HCEC 1CT (cell line): ENCODE measurements around the gene SNX7.
A peak's percentile ranks its signal among the peaks of the same experiment; 100 is the strongest.

Experiments used
- DNase-seq: peaks from one replicate; pipeline ENCODE4 v3.0.0-alpha.2; 2017

Gene SNX7, protein sequence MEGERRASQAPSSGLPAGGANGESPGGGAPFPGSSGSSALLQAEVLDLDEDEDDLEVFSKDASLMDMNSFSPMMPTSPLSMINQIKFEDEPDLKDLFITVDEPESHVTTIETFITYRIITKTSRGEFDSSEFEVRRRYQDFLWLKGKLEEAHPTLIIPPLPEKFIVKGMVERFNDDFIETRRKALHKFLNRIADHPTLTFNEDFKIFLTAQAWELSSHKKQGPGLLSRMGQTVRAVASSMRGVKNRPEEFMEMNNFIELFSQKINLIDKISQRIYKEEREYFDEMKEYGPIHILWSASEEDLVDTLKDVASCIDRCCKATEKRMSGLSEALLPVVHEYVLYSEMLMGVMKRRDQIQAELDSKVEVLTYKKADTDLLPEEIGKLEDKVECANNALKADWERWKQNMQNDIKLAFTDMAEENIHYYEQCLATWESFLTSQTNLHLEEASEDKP

DNA sequence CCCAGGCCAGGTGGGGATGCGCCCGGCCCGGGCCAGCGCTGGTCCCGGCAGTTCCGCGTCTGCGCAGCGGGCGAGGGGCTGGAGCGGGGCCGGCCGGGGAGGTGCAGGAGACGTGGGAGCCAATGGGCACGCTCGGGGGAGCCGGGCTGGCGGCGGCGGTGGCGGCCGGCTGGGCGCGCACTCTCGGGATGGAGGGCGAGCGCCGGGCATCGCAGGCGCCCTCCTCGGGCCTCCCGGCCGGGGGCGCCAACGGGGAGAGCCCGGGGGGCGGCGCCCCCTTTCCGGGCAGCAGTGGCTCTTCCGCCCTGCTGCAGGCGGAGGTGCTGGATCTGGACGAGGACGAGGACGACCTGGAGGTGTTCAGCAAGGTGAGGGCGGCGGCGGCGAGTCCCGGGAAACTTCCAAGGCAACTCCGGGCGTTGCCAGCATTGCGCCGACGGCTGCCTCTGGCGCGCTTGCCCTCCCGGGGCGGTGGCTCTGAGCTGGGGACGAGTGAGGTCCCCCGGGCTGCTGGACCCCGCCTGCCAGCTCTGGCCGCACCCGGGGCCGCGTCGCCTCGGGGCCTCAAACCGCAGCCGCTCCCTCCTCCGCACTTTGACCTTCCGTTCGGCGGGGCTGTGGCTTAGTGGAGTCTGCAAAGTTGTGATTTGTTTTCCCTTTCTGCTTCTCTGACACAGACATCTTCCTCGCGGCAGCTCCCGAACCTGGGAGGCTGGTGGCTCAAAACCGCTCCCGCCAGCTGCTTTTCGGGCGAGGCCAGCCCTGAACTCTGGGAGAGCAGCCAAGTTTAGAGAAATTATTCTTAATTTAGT is at the start of gene SNX7:
Gene SNX7 (plus strand): TSS at position 178 of the 812 bp plus-strand sequence. CDS start 11 bp downstream, at position 189.
- DNase-seq, result peak; percentile 74

DNA sequence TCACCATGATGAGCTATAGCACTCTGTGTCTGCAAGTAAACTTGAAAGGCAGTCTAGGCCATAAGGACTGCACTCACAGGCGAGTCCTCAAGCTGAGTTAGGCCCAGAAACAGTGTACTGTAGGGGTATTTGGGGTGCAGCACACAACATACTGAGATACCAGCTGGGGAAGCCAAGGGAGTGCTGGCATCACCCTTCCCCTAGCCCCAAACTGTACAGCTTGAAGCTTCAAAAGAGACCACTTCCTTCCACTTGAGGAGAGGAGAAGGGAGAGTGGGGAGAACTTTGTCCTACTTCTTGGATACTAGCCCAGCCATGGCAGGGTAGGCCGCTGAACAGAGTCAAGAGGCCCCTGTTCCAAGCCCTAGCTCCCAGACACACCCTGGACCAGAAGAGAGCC is 24.2 kb upstream of the SNX7 start:
- DNase-seq, result no peak

DNA sequence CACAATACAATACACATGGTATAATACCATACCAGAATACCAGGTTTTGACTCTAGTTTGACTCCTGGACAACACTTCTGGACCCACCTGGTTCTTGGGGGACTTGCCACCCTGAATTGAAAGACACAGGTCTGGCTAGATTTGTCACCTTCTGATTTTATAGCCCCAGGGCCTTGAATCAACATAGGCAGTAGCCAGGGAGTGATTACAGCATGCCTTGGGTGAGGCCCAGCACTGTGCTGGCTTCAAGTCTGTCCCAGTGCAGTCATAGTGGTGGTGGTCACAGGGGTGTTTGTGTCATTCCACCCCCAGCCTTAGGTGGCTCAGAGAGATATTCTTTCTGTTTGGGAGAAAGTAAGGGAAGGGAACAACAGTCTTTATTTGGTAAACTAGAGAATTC is 23.3 kb upstream of the SNX7 start:
- DNase-seq, result no peak

DNA sequence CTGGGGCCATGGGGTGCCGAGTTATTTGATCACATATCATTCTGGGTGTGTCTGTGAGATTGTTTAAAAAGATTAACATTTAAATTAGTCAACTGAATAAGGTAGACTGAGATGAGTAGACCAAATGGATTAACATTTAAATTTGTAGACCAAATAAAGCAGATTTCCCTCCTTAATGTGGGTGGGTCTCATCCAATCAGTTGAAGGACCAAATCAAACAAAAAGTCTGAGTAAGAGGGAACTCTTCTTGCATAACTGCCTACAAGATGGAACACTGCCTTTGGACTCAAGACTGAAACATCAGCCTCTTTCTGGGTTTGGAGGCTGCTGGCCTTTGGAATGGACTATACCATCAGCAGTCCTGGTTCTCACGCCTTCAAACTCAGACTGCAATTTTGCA is 17.0 kb upstream of the SNX7 start:
- DNase-seq, result no peak

DNA sequence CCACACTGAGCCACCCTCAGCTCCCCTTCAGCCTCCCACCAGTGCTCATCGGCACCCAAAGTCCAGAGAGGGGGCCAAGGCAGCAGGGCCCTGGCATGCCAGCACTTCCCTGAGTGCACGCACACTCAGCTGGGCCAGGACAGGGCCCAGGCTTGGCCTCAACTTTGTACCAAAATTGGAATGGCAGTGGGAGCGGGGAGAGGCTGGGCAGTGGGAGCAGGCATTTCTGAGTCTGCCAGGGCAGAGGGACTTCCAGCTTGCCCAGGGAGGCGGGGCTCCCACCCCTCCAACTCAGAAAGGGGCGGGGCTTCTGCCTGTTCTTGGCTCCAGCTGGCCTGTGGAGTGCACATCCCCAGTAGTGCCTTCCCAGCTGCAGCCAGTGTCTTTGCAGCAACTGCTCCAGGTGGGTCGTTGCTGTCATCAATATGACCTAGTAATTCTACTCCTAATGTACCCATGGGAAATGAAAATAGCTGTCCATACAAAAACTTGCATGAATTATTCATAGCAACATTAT is 10.3 kb upstream of the SNX7 start:
- no peak for DNase-seq

DNA sequence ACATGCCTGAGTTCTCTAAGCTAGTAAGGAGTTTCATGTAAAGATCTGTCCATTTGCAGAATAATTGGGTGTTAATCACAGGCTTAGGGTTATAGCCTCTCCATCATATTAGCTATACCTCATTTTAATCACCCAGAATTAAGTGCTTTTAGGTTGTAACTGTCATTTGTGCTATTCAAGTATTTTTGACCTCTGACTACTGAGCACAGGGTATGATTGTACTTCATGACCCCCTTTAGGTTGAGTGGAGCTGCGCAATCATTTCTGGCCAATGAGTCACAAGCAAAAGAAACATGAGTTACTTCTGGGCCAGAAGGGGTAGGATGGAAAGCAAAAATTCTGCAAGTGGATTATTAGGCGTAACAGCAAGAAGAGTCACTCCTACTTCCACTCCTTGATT is 8.4 kb upstream of the SNX7 start:
- DNase-seq, result peak; percentile 44

DNA sequence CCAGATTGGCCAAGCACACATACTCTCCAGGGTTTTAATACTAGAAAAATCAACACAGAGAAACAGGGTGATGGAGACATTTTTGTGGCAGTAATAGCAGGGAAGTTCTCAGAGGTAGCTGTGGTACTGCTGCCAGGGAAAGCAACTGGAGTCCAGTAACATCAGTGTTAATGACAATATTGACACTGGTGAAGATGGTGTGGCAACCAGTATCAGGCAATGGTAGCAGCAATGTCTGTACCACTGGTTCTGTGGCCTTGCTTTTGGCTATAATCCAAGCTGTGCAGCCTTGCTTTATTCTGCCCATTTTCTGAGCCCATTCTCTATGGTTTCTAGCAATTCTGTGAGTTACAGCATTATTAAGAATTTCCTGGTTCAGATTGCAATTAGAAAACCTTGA is 1.6 kb upstream of the SNX7 start:
- no peak for DNase-seq

DNA sequence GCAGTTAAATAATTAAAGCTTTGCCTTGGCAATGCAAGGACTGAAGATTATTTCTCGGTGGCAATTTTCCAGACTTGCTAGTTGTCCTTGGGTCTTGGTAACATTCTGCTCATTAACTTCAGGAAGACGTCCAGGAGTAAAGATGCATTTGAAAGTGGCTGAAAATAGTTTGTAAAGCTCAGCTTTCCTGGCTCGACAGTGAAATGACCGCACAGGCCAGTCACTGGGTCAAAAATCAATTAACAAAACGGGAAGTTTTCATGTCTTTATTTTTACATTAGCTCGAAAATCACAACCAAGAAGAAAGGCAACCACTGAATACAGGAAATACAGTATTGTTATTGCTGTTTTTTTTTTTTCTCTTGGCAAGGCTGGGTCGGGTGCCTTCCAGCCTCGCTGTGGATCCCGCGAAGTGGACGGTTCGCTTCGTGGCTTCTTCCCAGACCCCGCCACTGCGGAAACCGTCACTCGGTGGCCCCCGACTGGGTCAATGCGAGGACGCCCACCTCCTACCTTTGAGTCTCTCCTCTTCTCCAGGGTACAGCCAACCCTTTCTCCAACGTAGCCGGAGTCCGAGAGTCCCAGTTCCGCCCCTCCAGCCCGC is 479 bp upstream of the SNX7 start:
- peak; percentile 5 for DNase-seq

DNA sequence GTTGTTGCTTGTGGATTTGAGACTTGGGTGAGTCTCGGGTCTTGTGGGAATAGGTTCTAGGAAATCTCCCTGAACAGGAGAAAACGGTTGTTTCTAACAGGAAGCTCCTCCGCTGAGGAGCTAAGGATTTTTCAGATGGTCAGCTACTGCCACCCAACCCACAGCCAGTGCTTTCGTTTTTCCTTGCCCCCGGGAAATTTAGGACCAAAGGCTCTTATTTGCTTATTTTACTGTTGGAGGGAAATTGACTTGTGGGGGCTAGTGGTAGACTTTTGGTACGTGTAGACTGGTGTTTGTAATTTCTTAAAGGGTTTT is 792 bp downstream of the SNX7 start:
- DNase-seq, result peak; percentile 59

DNA sequence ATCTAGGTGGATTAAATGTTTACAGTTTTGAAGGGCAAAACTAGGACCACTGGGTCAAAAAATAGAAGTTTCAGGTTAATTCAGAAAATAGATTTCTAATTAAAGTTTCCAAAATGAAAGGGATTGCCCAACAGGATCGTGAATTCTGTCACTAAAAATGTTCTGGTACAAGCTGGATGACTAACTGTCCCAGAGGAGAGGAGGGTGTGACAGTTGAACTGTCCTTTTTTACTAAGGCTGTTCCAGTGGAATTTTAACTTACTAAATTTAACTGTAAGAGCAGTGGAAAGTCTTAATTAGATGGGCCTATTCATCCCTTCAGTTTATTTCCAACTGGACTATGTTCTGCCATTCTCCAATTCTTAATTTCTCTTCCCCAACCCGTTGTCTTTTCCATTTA is 7.2 kb downstream of the SNX7 start:
- peak; percentile 20 for DNase-seq

DNA sequence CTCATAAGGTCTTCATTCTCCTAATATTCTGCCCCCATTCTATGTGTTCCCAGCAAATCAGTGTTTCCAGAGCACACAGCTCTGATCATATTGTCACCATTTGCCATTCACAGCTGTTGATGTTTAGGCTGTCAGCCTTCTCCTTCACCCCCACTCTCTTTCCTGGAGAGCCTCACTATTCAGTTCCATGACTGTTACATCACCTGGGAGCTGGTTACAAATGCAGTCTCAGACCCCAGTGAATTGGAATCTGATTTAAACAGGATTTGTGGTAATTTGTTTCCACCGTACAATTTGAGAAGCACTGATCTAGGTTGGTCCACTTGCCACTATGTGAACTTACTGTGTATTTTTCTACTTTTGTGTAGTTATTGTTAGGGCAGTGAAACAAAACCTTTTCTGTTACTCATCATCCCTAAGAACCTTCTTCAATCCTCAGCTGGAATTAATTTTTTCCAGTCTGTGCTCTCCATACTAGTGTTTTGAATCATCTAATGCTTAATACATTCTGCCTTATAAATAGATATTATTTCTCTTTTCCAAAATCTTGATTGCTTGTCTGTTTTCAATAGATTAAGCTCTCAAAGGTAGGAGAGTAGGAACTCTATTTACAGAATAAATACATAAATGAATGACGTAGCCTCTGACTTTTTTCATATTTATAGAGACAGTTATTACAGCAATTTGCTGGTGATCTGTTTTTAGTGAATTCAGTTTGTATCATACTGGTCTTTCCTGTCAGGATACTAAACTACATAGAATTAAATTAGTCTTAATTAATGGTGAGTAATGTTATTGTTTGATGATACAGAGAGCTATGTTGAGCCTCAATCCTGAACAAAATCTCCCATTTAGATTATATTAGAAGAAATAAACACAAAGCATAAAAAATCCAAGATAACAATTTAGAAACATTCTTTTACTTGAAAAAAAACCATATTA is 8.1 kb downstream of the SNX7 start:
- DNase-seq, result no peak

DNA sequence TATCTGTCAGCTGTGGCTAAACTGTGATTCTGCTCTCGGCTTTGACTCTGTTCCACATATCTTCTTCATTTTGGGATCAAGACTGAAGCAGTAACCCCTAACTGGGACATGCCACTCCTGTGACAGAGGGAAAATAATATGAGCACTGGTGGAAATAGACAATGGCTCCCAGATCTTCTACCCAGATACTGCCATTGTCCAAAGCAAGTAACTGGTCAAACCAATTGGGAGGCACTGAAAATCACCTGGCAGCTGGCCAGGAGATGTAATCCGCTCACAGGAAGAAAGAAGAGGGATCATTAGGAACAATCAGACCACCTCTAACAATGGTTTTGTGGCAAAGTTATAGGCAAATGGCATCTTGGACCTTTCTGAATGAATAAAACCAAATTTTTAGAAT is 10.7 kb downstream of the SNX7 start:
- DNase-seq, result no peak

DNA sequence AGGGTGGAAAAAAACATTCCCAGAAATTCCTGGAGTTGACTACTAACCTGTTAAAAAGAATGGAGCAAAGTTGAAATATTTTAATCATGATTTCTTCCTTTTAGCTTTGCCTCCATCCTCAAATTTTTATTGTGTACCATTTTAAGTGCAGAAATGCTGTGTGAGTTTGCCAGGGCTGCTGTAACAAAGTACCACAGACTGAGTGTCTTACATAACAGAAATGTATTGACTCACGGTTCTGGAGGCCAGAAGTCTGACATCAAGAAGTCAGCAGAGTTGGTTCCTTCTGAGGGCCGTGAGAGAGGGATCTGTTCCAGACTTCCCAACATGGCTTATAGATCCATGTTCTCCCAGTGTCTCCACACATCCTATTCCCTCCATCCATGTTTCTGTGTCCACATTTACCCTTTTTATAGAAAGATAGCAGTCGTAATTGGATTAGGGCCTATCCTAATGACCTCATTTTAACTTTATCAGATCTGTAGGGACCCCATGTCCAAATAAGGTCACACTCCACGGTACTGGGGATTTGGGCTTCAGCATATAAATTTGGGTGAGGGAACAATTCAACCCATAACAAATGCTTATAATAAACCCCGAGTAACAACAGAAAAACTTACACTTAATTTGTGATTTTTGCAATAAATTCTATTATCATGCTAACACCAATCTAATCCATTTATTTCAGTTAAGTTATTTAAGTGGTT is 12.7 kb downstream of the SNX7 start:
- peak; percentile 47 for DNase-seq

DNA sequence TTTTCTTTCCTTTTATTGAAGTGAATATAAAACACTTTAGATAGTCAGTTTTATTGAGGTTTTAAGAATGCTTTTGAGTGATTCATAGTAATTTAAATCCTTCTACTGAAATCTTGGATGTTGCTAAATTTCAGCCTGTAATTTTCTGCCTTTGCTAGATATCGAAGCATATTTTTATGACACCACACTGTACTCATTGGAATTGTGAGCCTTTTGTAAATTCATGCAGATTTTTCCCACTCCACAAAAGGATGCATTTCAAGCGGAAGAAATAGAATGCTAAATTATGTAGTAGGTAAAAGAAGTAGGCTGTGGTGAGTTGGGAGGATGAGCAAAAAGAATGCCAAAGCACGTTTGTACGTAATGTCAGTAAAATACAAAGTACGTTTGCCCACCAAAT is 13.8 kb downstream of the SNX7 start:
- DNase-seq, result no peak

DNA sequence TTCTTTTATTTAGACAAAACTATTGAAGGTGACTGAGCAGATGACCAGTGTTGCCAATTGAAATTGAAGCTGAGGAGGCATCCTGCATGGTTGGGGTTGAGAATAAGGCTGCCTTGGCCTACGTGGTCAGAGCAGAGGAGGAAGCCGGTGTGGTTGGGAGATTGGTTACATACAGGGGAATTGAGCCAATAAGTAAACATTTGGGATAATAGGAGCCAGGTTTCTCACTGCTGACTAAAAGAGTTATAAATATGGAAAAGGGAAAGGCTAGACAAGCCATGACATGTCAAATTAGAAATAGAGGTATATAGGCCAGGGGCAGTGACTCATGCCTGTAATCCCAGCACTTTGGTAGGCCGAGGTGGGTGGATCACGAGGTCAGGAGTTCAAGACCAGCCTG is 15.8 kb downstream of the SNX7 start:
- peak; percentile 74 for DNase-seq

DNA sequence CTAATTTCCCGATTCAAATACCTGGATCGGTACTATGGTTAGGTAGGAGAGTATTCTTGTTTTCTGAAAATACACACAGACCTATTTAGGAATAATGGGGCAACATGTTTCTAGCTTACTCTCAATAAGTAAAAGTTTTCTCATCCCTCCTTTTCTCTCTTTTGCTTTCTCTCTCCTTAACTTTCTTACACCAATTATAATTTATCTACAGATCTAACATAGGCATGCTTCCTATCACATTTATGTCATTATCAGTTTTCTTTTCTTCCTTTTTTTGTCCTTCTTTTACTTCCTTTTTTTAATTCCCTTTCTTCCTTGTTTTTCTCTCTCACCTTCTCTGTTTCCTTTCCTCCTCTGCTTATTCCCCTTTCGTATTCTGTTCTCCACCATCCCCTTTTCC is 20.3 kb downstream of the SNX7 start:
- no peak for DNase-seq

DNA sequence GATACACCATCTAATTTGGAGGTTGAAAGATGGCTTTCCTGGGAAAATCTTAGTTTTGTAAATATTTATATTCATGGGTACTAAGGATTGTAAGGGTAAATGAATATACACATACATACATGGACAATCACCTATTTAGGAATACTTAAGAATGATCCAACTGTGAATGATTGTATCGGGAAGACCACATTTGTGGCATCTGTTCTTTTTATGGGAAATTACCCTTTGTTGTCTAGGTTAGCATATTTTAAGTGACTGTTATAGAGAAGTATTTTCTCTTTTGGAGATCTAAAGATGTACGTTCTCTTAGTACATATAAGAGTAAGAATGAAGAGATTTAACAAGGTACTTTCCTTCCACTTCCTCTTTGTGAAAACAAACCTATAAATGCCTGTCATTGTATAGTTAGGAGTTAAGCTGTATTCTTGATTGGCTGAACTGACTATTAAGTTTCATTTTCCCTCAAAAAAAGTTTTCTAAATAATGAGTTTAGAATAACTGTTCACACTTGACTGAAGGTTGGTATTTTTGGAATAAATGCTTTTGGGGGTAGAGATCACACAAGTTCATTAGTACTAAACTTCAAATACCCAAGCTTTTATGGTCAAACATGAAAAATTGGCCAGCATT is 26.7 kb downstream of the SNX7 start:
- DNase-seq, result no peak

DNA sequence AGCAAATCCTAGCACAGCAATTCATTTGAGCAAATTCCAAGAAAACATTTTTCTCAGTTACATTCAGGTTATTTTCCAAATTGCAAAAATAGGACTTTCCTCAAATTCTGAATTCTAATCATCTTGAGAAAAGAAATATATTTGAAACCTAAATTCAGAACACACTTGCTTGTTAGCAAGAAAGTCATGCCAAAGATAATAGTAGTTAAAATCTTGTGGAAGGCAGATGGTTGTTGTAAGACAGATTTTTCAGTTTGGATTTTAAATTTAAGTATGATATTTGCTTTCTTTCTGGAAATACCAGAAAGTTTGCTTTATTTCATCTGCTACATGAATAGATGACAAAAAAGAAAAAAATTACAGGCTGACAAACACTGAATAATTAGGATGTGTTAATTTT is 29.1 kb downstream of the SNX7 start:
- DNase-seq, result no peak

DNA sequence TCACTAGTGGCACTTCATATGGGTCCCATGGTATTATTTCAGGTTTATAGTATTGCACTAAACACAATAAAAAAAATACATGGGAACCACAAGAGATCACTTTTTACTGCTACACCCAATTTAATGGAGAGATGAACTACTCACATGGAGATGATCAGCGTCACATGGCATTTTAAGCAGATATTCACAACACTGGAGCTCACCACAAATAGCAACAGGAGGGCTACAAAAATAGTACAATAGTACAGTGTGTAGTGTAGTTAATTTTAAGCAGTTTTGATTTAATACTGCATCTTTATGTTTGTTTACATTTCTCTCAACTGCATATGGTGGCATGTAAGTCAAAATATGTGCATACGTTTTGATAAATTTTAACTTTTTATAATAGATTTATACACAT is 31.0 kb downstream of the SNX7 start:
- DNase-seq, result no peak

DNA sequence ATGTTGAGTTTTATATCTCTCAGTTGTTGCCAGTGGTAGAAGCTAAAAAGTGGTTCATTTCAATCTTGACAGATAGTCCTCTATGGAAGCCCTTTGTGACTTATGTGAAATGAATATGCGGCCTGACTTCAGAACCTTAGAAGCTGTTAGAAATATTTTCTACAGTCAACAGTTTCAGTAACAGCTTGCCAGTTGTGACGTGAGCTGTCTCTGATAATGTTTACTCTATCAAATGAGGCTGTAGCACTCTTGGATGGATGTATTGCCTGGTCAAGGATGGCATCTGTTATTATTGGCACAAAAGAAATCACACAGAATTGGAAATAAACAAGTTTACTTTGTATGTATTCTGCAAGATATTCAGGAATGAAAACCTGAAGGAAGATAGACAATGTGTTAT is 31.9 kb downstream of the SNX7 start:
- no peak for DNase-seq

DNA sequence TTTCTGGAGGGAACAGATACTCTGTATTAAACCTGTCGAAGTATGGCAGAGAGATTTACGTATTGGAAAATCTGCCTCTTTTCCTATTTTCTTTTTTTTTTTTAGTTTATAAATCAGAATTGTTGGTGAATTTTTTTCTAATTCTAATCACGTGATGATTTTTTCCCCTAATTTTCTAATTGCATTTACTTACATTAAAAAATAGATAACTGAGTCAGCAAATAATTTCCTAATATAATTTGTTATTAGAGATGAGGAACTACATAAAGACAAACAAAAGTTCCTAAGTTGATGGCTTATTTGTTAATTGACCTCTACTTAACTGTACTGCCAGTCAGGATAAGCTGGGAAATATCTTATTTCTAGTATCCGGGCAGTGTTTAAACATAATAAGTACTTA is 34.6 kb downstream of the SNX7 start:
- no peak for DNase-seq
